DMS153 (cell line): ENCODE results near the gene LRRC3C.

Experiments used
- DNase-seq: peaks from one replicate; lab custom pipeline; 2025; lab: John Stamatoyannopoulos, UW

The LRRC3C gene

DNA sequence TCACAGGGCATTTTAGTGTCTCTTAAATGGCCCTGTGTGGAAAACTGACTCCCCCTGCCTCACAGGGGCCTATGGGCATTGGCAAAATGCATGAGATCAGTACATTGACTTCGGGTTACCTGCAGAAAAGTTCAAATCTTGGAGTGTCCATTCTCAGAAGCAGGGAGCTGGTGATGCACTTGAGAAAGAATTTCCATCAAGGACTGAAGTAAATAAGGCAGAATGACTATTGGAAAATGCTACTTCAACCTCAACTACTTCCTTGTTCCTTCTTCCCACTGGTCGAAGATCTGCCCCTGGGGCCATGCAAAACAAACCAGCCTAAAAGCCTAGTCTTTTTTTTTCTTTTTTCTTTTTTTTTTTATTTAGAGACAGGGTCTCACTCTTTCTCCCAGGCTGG is 21.5 kb downstream of the LRRC3C start:
- DNase-seq = no peak

GRCh38 chr17:39950871-39951348 is 23.4 kb downstream of the LRRC3C start:
- no peak for DNase-seq

GRCh38 chr17:39951924-39952679 is 24.6 kb downstream of the LRRC3C start:
- DNase-seq = no peak

DNA sequence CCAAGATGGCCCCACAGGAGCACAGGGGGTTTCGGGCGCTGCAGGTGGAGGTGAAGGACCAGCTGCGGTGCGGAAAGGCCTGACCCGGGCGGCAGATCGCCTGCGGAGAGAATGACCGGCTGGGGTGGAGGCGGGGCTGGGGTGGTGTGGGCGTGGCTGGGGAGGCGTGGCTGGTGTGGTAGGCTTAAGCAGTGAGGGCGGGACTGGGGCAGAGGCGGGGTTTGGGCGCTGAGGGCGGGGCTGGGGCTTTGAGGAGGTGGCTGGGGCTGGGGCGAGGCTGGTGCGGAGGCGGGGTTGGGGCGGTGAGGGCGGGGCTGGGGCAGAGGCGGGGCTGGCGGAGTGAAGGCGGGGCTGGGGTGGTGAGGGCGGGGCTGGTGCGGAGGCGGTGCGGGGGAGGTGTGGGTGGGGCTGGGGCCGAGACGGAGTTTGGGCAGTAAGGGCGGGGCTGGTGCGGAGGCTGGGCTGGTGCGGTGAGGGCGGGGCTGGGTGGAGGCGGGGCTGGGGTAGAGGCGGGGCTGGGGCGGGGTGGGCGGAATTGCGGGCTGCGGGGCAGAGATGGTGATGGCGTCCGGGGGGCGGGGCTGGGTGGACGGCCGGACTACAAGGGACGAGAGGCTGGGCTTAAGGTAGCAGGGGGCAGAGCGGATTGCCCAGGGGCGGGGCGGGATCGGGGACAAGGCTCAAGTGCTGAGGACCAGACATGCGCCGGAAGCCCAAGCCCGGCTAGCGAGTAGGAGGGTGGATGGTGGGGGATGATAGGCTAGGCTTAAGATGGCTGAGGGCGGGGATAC is 25.3 kb downstream of the LRRC3C start:
- peak; percentile 93 for DNase-seq

DNA sequence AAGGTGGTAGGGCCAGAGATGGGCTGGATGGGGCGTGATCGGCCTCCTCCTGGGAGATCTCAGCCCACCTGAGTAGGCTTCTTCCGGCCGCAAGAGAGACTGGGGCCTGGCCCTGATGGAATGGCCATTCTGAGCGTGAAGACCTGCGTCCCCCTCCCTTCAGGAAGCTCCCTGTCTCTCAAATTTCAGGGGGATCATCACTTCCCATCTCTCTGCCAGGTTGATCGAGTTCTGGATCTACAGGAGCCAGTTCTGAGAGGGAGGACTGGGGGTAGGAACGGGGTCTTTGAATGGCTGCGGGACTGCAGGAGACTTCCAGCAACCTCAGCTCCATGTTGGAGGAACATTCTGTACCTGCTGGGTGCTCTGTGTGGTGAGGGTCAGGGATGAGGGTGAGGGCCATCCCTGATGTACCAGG is 25.9 kb downstream of the LRRC3C start:
- no peak for DNase-seq

DNA sequence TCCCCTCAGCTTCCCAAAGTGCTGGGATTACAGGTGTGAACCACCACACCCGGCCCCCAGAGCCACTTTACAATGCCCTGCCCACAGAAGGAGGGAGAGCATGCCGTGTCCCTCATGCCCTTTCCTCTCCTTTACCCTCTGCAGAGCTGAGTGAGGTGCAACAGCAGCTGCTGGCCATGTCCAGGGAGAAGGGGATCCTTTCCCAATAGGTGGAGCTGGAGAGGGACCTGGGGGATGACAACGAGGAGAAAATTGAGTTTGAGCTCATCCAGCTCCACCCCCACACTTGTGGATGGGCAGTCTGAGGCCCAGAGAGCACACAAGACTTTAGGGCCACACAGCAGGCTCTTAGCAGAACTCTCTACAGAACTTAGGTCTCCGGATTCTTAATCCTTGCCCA is 27.3 kb downstream of the LRRC3C start:
- no peak for DNase-seq

DNA sequence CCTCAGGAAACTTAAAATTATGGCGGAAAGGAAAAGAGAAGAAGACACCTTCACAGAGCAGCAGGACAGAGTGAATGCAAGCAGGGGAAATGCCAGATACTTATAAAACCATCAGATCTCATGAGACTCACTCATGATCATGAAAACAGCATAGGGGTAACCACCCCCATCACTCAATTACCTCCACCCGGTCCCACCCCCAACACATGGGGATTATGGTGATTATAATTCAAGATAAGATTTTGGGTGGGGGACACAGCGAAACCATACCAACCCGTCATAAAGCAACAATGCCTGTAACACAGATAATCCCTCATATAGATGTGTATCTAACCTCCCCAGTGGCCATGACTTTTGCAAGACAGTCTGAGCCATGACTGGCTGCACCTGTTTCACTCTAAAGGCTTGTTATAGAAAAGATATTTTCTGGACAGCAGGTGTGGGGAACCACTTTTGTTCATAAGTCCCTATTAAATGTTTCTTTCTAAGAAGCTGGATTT is 28.2 kb downstream of the LRRC3C start:
- DNase-seq = no peak

- DNase-seq = peak; percentile 12
These were observed 33.1 kb downstream of the LRRC3C start for GRCh38 chr17:39960524-39961041.

DNA sequence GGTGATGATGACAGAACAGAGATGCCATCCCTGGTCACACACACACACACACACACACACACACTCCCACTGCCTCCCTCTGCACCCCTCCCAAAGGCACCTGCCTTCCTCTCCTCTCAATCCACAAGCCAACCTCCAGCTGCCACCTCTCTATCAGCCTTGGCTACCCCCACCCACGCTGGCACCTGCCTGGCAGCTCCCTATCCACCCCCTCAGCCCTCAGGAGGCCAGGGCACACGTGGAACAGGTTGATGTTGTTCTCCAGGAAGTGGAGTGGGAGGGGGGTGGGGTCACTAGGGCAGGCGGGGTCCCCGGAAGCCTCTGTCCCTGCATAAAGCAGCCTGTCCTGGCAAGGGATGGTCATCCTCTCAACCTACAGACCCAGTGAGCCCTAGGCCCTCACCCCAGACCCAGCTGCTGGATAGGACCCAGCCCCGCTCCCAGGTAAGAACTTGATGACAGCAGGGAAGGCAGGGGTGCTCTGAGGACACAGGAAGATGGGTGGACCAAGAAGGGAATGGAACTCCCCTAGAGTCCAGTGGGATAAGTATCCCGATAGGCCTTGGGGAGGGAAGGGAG is 35.2 kb downstream of the LRRC3C start, which contains the start of gene GSDMA:
Gene GSDMA (plus strand): TSS at position 363 of the 579 bp plus-strand sequence. CDS start 2,684 bp downstream, outside the sequence.
- DNase-seq = peak; percentile 53

DNA sequence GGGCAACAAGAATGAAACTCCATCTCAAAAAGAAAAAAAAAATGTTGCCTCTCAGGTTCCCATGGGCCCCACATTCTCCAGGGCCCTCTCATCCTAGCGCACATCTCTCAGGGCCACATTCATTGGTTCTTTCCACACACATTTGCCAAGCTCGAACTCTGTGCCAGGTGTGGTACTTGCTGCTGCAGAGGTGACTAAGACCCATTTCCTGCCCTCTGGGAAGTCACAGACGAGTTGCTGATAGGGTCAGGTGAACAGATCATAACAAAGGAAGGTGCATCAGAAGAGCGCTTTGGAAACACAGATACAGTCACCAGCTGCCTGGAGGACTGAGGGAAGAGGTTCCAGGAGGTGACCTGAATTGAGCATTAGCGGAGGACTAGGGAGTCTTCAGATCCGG is 36.3 kb downstream of the LRRC3C start:
- peak; percentile 48 for DNase-seq

GRCh38 chr17:39965017-39965699 is 37.6 kb downstream of the LRRC3C start:
- DNase-seq = no peak

DNA sequence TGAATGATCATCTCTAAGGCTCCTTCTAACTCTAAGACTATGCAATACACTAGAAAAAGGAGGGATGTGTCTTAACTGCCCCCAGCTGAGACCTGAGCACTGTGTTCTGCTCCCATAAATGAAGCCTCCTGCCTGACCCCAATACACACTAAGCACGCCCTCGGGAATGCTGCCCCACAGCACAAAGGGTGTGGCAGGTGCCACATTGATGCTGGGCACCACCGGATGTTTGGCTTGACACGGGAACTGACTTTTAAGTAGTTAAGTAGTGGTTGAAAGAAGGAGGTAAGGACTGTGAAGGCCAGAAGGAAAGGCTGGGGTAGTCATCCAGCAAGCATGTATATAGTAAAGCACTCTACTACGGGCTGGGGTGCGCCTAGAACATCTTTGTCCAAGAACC is 39.2 kb downstream of the LRRC3C start:
- no peak for DNase-seq

- no peak for DNase-seq
These were observed 41.2 kb downstream of the LRRC3C start for GRCh38 chr17:39968761-39969160.

GRCh38 chr17:39969375-39969774 is 41.8 kb downstream of the LRRC3C start:
- DNase-seq = no peak

DNA sequence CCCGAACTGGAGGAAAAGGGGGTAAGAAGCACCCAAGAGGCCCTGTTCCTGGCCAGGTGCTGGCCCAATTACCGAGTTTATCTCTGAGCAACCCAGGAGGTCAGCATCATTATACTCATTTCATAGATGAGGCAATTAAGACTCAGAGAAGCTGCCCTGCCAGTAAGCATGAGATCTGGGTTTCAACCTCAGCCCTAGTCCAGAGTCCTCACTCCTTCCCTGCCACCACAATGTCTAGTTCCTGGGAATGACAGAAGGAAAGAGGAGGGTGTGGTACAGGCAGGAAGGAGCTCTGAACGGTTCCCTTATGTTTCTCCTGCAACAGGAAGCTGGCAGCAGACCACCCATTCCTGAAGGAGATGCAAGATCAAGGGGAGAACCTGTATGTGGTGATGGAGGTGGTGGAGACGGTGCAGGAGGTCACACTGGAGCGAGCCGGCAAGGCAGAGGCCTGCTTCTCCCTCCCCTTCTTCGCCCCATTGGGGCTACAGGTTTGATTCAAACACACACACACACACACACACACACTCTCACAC is 42.7 kb downstream of the LRRC3C start:
- no peak for DNase-seq

DNA sequence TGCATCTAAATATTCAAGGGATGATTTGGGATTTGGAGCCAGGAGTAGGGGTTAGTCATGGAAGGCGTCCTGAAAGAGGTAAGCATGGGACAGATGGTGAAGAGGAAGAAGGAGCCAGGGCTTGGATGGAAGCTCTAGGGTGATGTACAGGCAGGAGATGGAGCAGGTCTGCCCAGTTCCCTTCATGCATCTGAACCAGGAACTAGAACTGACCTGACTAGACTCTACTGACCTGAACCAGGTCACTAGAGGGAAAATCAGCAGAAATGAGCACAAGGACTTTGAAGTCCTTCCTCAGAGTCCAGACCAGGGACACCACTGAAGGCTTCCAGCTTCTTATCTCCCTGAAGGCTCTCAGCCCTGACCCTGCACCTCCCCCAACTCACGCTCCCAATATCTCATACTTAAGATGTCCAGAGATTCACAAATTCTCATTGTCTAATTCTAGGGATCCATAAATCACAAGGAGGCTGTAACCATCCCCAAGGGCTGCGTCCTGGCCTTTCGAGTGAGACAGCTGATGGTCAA is 43.6 kb downstream of the LRRC3C start:
- no peak for DNase-seq

GRCh38 chr17:39972271-39972670 is 44.7 kb downstream of the LRRC3C start:
- no peak for DNase-seq

GRCh38 chr17:39973496-39973895 is 46.0 kb downstream of the LRRC3C start:
- no peak for DNase-seq

DNA sequence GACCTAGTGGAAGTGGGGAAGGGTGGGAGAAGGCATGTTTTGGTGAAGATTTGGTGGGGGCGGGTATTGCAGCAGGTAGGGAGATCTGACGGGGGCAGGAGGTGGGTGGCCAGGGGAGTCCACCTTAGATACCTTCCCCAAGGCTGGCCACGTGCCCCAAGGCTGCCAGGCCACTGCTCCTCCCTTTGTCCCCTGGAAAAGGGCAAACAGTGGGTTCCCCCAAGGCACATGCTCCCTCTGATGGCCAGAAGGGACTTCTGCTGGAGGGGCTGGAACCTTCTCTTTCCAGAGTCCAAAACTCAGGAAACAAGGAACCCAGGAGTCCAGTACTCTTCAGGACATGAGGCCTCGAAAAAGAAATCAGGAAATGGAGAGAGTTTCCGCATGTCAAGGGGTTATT is 46.9 kb downstream of the LRRC3C start:
- DNase-seq = no peak

- DNase-seq = no peak
These were observed 48.3 kb downstream of the LRRC3C start for GRCh38 chr17:39975801-39976200.

GRCh38 chr17:39979016-39979670 is 51.6 kb downstream of the LRRC3C start:
- no peak for DNase-seq
